Stimulated activated CD4-positive, alpha-beta T cell treated with anti-CD3 and anti-CD28 coated beads, TNF-alpha, amount 100 ng/mL, for 48 hours (primary cell): Measurements from ENCODE around the gene BSPRY.
A peak's percentile ranks its signal among the peaks of the same experiment; 100 is the strongest.
"Not testable (repeated sequence)": the region's sequence is repeated elsewhere in the genome, so short reads cannot be mapped to it uniquely, and the experiment has no call there.

Experiments
- DNase-seq, 3 donors: peaks; one replicate each; pipeline ENCODE4 v3.0.0-alpha.2; 2020; ENCODE audit warnings: low read depth in 3 of 3

BSPRY gene

GRCh38 chr9:113341712-113342410 lies 7.5 kb upstream of the BSPRY start:
- DNase-seq, result no peak

DNA sequence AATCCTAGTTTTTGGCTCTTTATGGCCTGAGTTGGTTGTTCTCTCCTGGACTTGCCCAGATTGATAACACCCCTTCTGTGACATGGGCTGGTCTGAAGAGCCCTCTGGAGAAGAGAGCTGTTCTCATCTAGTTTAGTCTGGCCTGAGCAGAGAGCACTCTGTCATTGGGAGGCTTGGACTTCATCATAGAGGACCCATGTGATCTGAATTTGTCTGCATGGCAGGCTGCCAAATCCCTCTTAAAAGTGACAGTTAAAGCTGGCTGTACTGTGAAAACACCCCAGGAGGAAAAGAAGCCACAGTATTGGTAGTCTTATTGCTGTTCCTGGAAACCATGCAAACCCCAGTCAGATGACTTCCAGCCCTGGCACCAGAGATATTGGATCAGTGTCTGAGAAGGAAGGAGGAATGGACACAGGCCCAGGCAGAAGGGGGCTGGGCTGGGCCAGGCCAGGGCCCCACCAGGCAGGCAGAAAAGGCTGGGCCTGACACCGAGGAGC lies 5.6 kb upstream of the BSPRY start:
- DNase-seq, result no peak

DNA sequence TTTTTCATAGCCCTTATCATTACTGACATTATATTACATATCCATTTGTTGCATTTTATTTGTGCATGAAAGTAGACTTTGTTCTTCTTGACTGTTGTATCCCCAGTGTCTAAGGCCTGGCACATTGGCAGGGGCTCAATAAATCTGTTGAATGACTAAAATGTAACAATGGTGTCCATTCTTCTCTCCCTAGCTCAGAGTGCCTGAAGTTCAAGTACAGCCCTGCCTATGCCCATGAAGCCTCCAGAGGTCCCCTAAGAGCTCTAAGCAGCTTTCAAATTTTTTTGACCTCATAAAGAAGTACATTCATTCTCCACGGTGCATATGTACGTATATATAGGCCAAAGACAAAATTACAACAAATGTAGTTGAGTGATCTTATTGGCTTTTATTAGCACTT lies 4.2 kb upstream of the BSPRY start:
- no peak for DNase-seq

DNA sequence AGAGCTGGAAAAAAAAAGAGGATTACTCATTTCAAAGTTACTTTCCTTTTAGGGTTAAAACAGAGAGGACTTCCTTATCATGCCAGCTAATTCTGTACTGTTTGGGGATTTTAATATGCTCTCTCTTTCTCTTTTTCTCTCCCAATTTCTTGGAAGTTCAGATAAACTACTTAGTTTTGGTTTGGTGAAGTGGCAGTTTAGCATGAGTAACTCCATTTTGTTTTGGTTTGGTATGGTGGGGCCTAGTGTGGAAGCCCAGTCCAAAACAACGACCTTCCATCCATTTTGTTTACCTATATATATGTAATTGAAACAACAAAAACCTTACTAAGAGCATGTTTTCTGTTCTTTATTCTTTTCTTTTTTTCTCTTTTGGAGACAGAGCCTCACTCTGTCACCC lies 3.7 kb upstream of the BSPRY start:
- no peak for DNase-seq

GRCh38 chr9:113348437-113348836 lies 904 bp upstream of the BSPRY start:
- DNase-seq, result no peak

DNA sequence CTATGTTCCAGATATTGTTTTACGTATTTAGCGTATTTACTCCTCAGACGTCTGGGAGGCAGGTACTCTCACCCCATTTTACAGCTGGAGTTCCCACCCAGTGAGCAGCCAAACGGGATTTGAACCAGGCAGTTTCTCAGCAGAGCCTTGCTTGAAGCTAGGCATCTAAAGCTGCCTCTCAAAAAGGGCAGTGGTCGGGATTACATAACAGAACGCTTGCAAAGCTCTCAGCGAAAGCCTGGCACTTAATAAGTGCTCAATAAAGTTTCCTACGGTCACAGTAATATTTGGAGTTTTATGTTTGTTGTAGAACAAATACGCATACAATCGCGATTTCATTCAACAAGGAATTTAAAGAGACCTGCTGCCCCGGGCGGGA lies 286 bp upstream of the BSPRY start:
- DNase-seq, result no peak

GRCh38 chr9:113350107-113350661 lies 843 bp downstream of the BSPRY start:
- DNase-seq, result no peak

GRCh38 chr9:113350937-113351336 lies 1.6 kb downstream of the BSPRY start:
- no peak for DNase-seq

- no peak for DNase-seq
These were observed 2.7 kb downstream of the BSPRY start for GRCh38 chr9:113352006-113352405.

GRCh38 chr9:113352411-113352810 lies 3.1 kb downstream of the BSPRY start:
- DNase-seq, result no peak

- DNase-seq, result no peak
These were observed 5.8 kb downstream of the BSPRY start for GRCh38 chr9:113355040-113355596.

GRCh38 chr9:113356686-113357292 lies 7.4 kb downstream of the BSPRY start:
- no peak for DNase-seq

- no peak for DNase-seq
These were observed 10.0 kb downstream of the BSPRY start for GRCh38 chr9:113359385-113359784.

- DNase-seq, result no peak
These were observed 11.0 kb downstream of the BSPRY start for GRCh38 chr9:113360242-113360842.

GRCh38 chr9:113361304-113362018 lies 12.1 kb downstream of the BSPRY start:
- DNase-seq, result peak in 1 of 3 donors; percentile 47

- DNase-seq, result no peak
These were observed 14.0 kb downstream of the BSPRY start for GRCh38 chr9:113363336-113363735.

- no peak for DNase-seq
These were observed 15.6 kb downstream of the BSPRY start for GRCh38 chr9:113364951-113365350.

DNA sequence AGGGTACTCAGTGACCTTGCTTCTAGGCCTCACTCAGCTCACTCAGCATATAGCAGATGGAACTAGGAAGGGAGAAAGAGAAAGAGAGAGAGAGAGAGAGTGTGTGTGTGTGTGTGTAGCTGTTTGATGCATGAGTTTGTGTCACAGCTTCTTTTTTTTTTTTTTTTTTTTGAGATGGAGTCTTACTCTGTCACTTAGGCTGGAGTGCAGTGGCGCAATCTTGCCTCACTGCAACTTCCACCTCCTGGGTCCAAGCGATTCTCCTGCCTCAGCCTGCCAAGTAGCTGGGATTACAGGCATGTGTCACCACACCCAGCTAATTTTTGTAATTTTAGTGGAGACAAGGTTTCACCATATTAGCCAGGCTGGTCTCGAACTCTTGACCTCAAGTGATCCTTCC lies 16.3 kb downstream of the BSPRY start:
- DNase-seq, result not testable (repeated sequence)

DNA sequence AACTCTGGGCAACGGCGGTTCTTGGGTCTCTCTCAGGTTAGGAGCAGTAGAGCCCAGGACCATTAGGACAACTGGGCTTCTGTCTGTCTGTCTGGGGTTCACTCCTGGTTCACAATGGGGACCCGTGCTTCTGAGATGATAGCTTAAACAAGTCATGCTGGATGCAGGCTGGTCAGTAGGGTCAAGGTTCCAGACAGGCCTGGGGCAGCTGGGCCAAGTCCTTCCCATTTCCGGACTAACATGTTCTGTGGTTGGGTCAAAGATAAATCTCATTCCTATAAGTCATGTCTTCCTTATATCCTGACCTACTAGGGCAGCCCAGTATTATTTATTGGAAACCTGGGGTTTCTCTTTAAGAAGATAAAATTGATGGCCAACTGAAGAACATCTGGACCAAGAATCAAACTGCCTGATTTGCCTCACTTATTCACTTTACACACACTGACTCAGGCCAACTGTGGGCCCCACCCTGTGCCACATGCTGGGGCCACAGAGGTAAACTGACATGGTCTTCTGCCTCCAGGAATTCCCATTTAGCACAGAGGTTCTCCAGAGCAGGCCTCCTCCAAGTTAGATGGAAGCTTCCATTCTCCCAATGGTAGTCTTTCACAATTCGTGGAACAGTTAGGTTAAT lies 19.1 kb downstream of the BSPRY start:
- DNase-seq, result no peak

DNA sequence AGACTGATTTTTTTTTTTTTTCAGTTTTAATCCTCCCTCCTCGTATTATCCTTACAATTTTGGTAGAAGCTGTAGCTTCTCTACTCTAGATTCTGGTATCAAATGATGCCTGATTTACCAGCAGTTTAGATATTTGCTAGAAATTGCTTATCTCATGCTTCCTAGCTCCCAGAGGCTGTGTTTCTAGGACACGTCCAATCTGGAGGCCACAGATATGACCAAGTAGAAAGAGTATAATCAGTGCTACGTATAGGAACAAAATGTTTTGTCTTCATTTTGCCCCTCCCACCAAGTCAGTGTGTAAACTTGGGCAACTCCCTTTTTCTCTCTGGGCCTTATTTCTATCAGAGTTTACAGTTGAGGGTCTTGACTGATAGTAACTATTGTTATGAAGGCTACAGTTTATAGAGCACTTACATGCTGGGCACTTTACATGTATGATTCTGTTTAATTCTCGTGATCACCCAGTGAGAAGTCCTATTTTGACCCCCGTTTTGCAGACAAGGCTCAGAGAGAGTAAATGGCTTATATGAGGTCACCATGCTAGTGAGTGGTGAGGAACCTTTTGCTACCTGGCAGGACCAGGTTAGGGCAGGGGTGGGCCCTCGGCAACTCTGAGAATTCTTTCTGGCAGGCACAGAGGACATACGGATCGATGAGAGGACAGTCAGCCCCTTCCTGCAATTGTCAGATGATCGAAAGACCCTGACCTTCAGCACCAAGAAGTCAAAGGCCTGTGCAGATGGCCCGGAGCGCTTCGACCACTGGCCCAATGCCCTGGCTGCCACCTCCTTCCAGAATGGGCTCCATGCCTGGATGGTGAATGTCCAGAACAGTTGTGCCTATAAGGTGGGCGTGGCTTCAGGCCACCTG lies 19.9 kb downstream of the BSPRY start:
- DNase-seq, result no peak

- DNase-seq, result no peak
These were observed 20.5 kb downstream of the BSPRY start for GRCh38 chr9:113369855-113370140.
